ENCODE data around the gene UBE2Q1.
A peak's percentile ranks its signal among the peaks of the same experiment; 100 is the strongest.

The UBE2Q1 gene

GRCh38 chr1:154557939-154558719 is at the start of gene UBE2Q1:
UBE2Q1 (minus strand) TSS chr1:154558662; CDS start chr1:154558553, 109 bp downstream.
- DNase-seq: peak; percentile 72

- peak; percentile 93 for DNase-seq
These were observed 49.3 kb upstream of the UBE2Q1 start, which contains the start of gene ADAR for GRCh38 chr1:154607609-154608396. ADAR (minus strand) TSS chr1:154608186; CDS start chr1:154608006, 180 bp downstream.

GRCh38 chr1:154607106-154607608 is 48.7 kb upstream of the UBE2Q1 start:
- DNase-seq: no peak

- DNase-seq: peak; percentile 26
These were observed 47.1 kb upstream of the UBE2Q1 start for GRCh38 chr1:154605534-154605933.

DNA sequence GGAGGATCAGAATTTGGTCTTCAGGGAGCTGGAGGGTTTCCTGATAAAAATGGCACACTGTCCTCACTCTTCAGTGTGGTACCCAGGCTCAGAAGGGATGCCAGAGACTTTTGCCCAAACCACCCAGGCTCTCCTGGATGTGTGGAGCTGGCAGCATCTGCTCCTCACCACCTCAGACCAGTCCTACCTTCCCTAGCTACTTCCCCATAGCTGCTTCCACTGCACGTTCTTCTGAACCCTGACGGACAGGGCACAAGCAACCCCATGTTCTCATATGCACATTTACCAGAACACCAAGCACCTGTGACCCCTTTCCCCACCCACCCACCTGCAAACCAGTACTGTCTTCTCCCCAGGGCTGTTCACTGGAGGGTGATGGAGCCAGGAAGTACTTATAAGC is 44.9 kb upstream of the UBE2Q1 start:
- no peak for DNase-seq

GRCh38 chr1:154599658-154600057 is 41.2 kb upstream of the UBE2Q1 start:
- no peak for DNase-seq

- DNase-seq: no peak
These were observed 40.6 kb upstream of the UBE2Q1 start for GRCh38 chr1:154598871-154599635.

GRCh38 chr1:154595621-154596020 is 37.2 kb upstream of the UBE2Q1 start:
- no peak for DNase-seq

DNA sequence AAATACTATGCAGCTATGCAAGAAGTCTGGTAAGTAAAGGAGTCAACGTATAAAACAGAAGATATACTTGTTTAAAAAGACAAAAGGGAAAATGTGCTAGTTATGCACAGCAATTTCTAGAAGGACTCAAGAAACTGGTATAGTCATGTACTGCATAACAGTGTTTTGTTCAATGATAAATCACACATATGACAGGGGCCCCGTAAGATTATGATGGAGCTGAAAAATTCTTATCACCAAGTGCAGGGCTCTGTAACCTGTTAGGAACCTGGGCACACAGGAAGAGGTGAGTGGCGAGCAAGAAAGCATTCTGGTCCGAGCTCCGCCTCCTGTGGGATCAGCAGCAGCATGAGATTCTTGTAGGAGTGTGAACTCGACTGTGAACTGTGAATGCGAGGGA is 36.3 kb upstream of the UBE2Q1 start:
- no peak for DNase-seq

DNA sequence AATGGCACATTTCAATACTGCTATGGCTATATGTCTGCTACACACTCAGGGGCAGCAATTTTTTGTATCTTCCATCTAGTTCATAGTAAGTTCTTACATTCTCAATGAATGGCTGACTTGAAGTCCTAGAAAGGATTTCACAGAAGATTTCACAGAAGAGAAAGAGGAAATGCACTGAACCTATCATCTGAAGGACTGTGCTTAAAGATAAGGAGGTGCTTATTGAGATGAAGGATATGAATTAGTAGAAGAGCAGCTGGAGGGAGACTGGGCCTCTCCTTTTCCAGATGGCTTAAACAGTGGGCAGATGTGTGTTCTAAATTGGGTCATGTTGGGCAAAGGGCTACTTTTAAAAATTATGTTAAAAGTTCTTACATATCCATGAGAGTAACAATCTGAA is 34.9 kb upstream of the UBE2Q1 start:
- no peak for DNase-seq

DNA sequence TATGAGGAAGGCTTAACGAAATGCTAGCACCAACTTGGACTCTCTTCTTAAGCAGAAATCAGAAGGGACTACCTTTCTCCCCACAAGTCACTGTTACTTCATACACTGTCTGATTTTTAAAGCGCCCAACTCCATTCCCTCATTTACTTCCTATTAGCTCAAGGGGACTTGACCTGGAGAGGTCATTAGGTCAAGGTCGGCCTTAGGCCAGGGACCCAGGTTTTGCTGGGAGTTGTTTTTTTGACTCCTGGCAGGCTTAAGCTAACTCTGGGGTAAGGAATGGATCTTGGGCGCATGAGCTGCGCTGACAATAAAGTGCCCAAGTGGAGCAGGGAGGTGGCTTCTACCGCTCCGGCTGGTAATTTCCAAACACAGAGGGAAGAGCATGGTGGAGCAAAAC is 32.7 kb upstream of the UBE2Q1 start:
- no peak for DNase-seq

GRCh38 chr1:154590756-154591155 is 32.3 kb upstream of the UBE2Q1 start:
- no peak for DNase-seq

GRCh38 chr1:154589780-154590179 is 31.3 kb upstream of the UBE2Q1 start:
- no peak for DNase-seq

GRCh38 chr1:154586641-154587040 is 28.2 kb upstream of the UBE2Q1 start:
- no peak for DNase-seq

- DNase-seq: no peak
These were observed 27.8 kb upstream of the UBE2Q1 start for GRCh38 chr1:154586231-154586630.

DNA sequence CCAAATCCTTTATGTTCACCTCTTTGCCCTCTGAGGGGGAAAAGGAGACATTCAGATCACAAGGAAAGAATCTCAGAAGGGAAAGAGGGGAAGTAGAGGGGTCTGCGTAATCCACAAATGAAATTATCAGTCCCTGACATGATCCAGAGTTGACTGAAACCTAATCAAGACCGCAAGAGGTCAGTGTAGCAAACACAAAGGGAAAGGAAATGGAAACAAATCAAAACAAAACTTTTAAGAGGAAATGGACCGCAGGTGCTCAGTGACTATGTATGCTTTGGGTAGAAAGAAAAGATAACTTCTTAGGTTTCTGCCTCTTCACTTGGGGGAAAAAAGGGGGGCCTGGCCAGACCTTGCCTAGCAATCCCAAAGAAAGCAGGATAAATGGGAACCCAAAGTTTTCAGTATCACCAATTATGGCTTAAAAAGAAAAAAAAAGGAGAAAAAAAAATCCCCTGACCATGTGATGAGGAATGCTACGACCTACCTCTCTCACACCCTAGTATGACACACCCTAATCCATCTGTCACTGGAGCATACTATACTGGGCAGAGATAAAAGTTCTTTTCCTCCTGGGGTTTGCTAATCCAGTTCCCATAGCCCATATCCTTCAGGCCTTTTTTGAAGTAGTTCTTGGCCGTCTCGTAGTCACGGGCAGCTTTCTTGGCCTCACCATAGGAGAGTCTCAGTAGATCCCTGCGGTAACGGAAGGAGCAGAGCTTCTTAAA is 26.0 kb upstream of the UBE2Q1 start:
- DNase-seq: no peak

GRCh38 chr1:154583773-154584172 is 25.3 kb upstream of the UBE2Q1 start:
- DNase-seq: no peak

- DNase-seq: no peak
These were observed 24.4 kb upstream of the UBE2Q1 start for GRCh38 chr1:154582885-154583284.

GRCh38 chr1:154581766-154582165 is 23.3 kb upstream of the UBE2Q1 start:
- DNase-seq: no peak

DNA sequence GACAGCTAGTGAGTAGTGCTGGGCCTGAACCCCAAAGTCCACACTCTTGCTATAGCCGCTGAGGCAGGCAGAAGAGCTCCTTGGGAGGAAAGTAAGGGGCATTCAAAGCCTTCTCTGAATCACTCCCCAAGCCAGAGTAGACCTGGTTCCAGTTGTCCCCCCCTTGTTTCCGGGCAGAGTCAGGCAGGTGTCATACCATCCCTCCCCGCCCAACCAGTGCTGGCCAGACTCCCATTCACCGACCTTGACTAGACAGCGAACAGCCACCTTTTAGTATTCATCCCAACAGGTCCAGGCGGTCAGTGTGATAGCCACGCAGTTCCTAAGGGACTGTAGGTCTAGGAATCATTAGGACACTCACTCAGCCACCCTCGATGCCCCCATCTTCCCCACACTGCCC is 20.9 kb upstream of the UBE2Q1 start:
- DNase-seq: no peak

- no peak for DNase-seq
These were observed 19.6 kb upstream of the UBE2Q1 start for GRCh38 chr1:154578058-154578418.

GRCh38 chr1:154577346-154578057 is 19.0 kb upstream of the UBE2Q1 start:
- no peak for DNase-seq
